NCI-H187 treated with DMSO at 0.1 percent for 48 hours (cell line): ENCODE data around the gene EXOC4.

Experiments used
- DNase-seq: peaks from one replicate; lab custom pipeline; 2025; lab: John Stamatoyannopoulos, UW

The EXOC4 gene

GRCh38 chr7:133795068-133795665 is 542.3 kb downstream of the EXOC4 start:
- peak; percentile 94 for DNase-seq

- no peak for DNase-seq
Measured at GRCh38 chr7:133796782-133797745, 544.2 kb downstream of the EXOC4 start.

GRCh38 chr7:133797818-133798520 is 545.1 kb downstream of the EXOC4 start:
- DNase-seq, result no peak

- no peak for DNase-seq
Measured at GRCh38 chr7:133801341-133801740, 548.5 kb downstream of the EXOC4 start.

- DNase-seq, result no peak
Measured at GRCh38 chr7:133804127-133804526, 551.2 kb downstream of the EXOC4 start.

- no peak for DNase-seq
Measured at GRCh38 chr7:133805426-133805825, 552.5 kb downstream of the EXOC4 start.

GRCh38 chr7:133807624-133808492 is 555.0 kb downstream of the EXOC4 start:
- peak; percentile 85 for DNase-seq

GRCh38 chr7:133808493-133808866 is 555.6 kb downstream of the EXOC4 start:
- no peak for DNase-seq

- DNase-seq, result no peak
Measured at GRCh38 chr7:133812877-133813276, 560.0 kb downstream of the EXOC4 start.

- DNase-seq, result no peak
Measured at GRCh38 chr7:133815611-133816210, 562.8 kb downstream of the EXOC4 start.

GRCh38 chr7:133819695-133820094 is 566.8 kb downstream of the EXOC4 start:
- DNase-seq, result peak; percentile 85

- DNase-seq, result no peak
Measured at GRCh38 chr7:133820584-133820983, 567.7 kb downstream of the EXOC4 start.

GRCh38 chr7:133821171-133821570 is 568.3 kb downstream of the EXOC4 start:
- no peak for DNase-seq

GRCh38 chr7:133822001-133822641 is 569.2 kb downstream of the EXOC4 start:
- DNase-seq, result no peak

- DNase-seq, result no peak
Measured at GRCh38 chr7:133822868-133823552, 570.1 kb downstream of the EXOC4 start.

- DNase-seq, result no peak
Measured at GRCh38 chr7:133824132-133824531, 571.3 kb downstream of the EXOC4 start.

GRCh38 chr7:133827707-133828623 is 575.1 kb downstream of the EXOC4 start:
- DNase-seq, result no peak

GRCh38 chr7:133828906-133829305 is 576.0 kb downstream of the EXOC4 start:
- no peak for DNase-seq

GRCh38 chr7:133829336-133829897 is 576.5 kb downstream of the EXOC4 start:
- no peak for DNase-seq
